Measurements from ENCODE around the gene CELF4.

Gene CELF4

DNA sequence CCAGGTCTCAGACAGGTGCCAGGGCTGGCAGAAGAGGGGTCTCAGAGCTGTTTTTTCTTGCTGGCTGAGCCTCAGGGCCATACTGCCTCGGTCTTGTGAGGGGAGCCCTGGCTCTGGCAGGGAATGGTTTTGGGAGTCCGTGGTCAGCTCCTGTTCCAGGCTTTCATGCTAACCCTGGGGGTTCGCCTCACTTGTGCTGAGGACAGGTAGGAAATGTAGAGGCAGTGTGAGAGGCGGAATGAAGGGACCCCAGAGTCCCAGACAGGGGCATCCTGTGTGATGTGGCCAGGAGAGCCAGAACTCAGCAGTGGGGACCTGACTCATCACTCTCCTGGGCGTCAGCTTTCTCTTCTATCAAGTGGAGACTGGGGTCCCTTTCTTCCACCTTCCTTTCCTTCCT is 5.7 kb upstream of the CELF4 start:
- no peak for DNase-seq

DNA sequence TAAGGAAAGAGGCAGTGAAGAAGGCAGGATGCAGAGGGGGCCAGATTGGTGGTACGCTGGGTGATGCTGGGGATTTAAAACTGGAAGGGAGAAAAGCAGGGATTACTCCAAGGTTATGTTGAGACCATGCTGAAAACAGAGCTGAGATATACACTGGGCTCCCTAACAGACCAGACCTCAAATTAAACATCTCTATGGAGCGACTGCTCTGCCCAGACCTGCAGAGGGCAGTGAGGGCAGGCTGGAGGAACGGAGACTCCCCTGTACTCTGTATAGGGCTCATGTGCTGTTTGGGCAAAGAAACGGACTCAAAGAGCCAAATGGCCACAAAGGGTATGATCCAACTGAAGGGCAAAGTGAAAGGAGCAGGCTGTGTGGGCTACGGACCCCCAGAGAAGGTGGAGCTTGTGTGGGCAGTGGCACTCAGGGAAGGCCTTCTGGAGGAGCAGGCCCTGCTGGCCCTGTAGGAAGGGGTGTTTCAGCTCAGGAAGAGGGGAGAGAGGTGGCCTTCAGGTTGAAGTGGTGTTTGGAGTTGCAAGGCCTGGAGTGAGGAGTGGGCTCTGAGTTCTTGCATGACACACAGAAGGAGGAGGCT is 4.8 kb upstream of the CELF4 start:
- DNase-seq = no peak

DNA sequence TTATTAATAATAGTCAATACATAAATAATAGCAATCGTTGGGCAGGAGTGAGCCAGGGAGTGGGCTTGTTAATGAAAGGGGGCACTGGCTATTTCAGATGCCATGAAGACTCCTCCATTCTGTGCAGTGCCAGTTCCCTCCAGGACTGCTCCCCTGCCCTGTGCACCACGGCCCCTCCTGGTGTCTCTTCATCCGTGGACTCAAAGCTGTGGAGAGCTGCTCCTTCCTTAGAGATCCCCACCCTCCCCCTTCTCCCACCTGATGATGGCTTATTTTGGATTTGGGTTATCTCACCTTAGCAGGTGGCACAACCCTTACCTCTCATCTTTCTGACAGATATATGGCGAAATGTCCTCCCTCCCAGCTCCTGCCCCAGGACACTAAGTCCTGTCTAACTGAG is 3.1 kb upstream of the CELF4 start:
- DNase-seq = no peak

DNA sequence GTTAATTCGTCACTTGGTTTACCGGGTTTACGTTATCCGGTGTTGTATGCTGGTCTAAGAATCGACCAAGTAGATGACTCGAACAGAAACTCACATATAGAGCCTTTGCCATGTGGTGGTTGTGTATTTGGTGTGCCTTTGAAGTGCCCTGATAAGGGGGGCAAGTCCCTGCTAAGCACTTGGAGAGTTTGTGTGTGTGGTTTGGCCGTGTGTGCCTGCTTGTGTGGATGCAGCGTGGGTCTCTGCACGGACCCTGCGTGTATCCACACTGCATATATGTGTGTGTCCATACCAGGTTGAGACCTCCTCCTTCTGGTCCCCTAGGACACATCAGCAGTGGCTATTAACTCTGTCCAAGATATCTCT is 2.4 kb upstream of the CELF4 start:
- no peak for DNase-seq

DNA sequence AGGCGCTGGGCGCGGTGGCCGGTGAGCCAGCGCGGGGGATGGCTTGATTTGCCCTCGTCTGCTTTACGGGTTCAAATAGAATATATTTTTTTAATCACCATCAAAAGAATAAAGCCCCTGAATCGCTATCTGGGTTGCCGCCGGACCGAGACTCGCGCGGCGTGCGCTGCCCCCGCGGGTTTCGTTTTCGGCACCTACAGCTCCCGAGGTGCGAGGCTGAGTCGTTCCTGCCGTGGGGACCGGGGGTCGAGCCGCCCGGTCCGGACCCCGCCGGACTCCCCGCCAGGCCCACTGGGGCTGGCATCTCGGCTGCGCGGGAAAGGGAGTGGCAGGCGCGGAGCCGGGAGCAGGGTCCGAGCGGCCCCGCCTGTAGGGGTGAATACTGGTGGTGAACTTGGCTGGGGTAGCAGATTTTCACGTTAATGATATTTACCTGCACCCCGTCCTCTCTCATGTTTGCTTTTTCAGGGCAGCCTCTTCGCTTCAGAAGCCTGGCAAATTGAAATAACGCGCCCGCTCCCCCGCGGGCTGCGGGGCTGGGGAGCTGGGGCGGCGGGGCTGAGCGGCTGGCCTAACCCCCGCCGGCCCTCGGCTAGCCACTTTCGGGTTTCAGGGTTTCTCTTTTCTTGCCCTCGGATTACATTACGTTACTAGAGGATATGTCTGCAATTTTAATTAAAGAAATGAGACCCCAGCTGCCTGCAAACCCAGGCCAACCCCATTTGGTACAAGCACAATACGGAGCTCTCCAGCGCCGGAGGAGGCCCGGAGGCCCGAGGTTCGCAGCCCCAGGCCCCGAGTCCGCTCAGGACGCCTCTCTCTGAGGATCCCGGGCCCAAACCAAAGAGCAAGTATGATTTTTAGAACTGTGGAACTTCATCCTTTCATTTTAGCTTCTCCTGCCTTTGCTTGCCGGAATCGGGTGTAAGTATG is 1.7 kb upstream of the CELF4 start:
- no peak for DNase-seq

DNA sequence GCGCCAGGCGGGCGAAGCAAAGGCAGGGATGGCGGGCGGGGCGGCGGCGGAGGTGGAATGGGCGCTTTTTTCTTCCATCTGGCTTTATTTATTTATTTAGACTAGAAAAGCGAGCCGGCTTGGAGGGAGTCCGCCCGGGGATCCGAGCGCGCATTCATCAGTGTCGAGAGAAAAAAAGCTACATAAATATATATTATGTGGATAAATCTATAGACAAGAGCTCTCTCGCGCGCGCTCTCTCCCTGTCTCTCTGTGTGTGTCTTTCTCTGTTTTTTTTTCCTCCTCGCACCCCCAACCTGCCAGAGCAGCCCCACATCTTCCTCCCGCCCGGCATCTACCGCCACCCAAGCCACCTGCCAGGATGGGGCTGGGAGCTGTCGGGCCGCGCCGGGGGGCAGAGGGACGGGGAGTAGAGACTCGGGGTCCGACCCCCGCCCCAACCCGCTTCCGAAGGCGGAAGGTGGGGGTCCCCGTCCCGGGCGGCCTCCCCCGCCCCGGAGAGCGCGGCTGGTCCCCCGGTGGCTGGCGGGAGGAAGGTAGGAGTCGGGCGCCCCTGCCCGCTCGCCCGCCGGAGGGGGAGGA is 972 bp upstream of the CELF4 start:
- DNase-seq = no peak

DNA sequence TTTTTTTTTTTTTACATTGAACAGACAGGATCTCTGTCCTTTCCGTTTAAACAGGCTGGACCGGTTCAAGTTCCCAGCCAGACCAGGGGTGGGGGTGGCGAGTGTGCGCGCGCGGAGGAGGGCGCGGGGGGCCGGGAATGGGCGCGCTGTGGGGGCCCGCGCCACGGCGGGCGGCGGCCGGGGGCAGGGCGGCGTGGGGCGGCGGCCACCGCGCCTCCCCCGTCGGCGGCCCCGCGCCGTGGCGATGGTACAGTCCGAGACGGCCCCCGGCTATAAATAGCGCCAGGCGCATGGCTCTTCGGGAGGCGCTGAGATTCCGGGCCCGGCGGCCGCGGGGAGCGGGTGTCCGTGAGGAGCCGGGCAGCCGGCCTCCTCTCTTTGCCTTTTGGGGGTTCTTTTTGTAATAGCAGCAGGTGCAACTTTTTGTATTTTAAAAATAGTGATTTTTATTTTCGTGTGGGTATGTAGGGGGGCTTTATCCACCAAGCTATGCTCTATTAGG is 430 bp upstream of the CELF4 start:
- no peak for DNase-seq

DNA sequence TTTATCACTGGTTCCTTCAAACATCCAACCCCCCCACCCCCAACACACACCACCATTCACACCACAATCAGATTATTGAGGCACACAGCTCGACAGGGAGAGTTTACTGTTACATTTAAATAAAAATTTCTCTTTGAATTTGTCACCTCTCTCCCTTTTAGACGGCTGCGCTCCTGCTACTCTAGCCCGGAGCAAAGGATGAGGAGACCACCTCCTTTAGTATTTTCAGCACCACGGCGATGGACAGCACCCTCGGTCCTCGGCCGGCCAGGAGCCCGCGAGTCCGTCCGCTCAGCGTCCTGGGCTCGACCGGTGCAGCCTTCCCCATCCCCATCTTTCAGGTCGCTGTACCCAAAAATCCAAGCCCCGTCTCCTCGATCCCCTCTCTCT is 892 bp downstream of the CELF4 start:
- no peak for DNase-seq

DNA sequence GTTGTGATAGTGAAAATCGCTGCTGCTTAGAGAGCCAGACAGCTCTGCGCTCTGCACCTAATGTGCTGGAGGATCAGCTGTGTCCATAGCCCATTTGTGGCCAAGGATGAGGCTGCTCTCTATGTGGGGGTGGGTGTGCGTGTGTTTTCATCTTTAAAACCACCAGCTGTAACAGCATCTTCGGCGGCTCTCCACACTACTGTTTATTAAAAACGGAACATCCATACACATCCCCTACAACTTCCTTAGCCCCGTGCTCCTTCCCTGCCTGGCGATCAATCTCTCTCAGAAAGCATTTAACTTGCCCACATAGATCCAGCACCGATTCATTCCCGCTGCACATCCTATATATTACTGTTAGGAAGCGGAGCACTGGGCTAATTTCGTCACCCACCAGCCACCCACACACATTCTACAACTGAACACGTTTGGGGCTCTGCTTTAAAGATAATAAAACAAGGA is 1.6 kb downstream of the CELF4 start:
- DNase-seq = no peak

DNA sequence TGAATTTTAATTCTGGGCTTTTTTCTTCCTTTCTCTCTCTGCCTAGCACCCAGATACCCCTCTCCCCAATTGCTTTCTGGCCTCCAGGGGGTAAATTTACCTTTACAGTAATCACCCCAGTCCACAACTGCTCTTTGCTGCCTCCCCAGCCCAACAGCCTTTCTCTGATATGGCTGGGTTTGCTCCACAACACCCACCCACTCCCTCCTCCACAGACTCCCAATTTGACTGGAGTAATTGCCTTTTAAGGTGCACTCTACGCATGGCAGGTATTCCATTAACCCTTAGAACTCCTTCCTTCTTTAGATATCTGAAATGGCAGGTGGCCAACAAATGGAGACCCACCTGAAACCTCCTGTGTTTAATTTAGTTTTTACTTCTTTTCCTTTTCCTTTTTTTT is 3.6 kb downstream of the CELF4 start:
- DNase-seq = no peak

DNA sequence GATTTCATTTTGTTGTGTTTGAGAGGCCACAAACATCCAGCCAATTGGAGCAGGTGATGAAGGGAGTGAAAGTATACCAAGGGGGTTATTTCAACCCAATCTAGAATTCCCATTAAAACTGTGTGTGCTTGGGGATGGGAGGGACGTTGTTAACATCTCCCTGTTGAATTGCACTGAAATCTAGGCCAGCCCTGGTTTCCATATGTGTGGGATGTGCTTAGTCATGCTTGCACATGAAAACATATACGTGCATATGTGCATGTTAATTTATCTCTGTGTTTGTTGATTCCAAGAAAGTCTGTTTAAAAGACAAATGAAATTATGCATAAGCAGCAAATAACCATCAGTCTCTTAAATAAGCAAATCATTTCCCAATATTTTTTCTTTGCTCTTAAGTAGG is 5.6 kb downstream of the CELF4 start:
- no peak for DNase-seq

DNA sequence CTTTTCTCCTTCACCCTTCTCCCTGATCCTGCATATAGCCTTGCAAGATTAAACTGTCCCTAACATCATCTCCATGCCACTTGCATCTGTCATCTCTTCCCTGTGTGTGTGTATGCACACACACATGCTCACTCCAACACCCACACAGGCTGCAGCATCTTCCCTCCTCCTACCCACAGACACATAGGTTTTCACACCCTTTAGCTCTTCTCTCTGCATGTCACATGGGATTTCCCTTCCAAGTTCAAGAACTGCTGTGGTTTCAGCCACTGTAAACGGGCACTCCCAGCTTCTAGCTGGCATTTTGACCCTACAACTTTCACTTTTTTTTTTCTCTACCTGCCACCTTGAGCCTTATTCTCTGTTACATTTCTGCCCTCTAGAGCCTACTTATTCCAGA is 6.4 kb downstream of the CELF4 start:
- no peak for DNase-seq

DNA sequence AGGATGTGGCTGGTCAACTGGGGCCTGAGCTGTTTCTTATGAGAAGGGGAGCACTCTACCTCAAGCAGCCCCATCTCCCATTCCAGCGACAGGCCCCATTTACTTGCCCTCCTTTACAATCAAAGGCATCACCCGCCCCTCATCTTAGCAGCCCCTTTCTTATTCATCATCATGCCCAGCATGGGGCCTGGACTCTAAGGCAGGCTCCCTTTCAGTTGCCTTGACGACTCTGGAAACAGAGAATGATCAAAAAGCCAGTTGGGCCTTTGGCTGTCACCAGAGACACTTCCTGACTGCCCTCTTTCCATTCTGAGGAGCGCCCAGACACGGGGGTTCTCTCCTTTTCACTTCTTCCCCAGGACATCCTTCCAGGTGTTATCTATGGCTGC is 11.2 kb downstream of the CELF4 start:
- no peak for DNase-seq

DNA sequence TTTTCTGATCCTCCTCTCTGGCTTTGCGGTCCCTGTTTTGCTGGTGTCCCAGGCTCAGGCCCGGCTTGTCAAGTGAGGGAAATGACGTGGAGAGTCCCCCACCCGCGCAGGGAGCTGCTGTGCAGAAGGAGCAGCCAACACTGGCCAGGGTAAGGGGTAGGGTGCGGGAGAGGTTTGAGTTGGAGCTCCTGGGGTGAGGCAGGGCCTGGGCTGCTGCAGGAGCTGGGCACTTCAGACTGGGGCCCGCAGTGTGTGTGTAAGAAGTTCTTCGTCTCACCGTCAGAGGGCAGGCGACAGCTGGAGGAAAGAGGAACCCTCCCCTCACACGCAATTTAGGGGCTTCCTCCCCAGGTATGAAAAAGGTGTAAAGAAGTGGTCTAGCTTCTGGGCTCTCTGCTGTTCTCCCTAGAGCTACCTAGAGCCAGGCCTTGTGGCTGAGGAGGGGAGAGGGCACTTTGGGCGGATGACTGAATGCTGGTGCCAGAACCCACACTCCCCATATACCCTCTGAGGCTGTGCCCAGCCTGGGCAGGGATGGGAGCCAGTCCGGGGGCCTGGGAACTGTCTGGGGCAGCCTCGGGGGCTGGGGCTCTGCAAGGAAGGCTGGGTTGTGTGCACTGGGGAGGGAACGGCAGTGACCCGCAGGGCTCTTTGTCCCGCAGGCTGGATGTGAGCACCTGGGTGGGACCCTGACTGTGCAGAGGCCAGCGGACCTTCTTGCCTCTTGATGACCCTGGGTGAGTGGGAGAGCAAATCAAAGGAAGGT is 11.8 kb downstream of the CELF4 start:
- no peak for DNase-seq

DNA sequence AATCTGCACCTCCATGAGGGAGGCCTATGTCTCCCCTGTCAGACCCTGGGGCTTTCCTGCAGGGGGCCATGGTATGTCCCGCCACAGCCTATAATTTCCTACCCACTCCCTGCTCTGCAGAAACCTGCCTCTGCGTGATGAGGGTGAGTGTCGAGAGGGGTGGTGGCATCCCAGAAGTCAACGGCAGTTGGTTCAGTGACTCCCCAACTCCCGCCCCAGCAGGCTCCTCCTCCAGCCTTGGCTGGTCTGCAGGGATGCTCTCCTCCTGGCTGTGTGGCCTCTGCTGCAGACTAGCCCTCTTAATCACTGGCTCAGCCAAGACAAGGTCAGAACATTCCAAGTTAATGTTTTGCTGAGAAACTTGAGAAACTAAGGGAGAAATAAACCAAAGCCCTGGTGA is 13.3 kb downstream of the CELF4 start:
- DNase-seq = no peak

DNA sequence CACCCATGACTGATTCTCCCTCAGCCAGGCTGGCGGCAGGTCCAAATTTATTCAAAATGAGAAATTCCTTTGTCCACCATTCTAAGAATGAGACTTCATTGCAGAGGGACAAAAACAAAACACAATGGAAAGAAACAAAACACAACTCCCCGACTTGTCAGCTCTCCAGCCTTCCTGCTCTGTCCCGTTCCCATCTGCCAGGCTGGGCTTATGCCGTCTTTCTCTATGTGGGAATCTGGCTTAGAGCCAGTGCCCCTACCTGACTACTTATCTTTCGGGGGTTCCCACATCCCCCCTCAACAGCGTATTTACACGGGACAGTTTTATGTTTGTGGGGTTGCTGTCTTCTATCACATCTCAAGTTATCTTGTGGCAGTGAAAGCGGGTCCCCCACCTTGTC is 13.8 kb downstream of the CELF4 start:
- no peak for DNase-seq

DNA sequence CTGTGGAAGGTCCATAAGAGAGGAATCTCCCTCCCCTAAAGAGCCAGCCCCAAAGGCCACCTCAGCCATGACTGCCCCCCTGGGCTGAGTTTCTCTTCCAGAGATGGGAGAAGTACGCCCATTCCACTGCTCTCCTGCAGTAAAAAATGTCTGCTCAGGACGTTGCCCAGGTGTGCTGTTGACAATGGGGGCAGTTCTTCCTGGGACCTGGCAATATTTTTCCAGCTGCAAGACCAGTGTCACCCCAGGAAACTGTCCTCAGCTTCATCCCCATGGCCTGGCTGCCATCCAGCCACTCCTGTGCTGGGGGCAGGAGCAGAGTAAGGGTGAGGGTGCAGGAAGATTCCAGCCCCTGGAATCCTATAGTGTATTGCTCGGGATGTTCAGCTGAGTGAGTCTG is 14.3 kb downstream of the CELF4 start:
- no peak for DNase-seq

DNA sequence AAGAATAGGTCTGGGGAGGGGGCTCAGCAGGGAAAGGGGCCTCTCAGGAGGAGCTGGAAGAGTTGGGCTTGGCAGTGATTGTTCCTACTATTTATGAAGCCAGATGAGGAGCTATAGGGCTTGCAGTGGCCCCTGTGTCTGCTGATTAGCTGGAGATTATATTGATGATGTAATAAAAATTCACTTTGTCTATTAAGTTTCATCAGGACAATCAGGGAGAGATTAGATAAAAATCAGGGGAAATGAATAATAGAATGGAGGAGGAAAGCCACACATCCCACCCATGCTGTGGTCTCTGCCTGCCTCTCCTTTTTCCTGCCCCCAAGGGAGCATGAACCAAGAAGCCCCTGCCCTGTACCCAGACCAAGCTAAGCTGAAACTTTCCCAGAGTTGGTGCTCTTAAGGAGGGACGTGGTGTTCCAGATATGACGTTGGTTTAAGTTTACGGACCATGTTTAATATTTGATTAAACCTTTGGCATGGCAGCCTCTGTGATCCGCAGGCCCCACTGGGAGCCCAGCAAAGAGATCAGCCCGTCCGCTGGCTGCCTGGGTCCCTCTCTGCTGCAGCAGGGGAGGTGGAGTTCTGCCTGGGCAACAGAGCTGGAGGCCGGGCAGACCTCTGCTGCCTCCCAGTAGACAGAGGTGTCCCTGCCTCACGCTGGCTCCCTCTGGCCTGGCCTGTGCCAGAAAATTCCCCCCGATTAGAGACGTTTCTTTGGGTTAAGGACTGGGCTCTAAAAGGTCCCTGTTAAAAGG is 15.3 kb downstream of the CELF4 start:
- no peak for DNase-seq

DNA sequence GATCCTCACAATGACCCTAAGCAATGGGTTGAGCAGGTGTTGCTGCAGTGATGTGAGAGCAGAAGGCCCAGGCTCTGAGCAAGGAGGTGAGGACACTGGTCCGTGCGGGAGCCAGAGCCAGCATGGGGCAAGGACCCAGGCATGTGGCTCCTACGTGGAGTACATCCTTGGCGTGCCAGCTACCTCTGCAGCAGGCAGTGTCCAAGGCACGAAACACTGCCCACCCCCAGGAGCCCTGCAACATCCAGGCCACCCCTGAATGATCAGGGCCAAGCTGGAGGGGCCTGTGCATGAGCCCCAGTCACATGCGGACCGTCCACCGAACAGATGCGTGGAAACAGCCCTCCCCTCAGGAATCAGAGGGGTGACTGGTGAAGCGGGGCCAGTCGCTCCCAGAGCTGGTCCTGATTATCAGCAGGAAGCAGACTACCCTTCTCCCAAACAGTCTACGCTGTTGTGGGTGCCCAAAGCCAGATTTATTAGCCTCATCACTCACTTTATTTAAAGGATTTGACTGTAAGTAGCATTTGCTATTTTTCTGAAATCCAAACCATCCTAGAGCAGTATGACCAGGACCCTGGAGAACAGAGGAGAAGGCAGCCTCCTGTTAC is 16.8 kb downstream of the CELF4 start:
- no peak for DNase-seq

DNA sequence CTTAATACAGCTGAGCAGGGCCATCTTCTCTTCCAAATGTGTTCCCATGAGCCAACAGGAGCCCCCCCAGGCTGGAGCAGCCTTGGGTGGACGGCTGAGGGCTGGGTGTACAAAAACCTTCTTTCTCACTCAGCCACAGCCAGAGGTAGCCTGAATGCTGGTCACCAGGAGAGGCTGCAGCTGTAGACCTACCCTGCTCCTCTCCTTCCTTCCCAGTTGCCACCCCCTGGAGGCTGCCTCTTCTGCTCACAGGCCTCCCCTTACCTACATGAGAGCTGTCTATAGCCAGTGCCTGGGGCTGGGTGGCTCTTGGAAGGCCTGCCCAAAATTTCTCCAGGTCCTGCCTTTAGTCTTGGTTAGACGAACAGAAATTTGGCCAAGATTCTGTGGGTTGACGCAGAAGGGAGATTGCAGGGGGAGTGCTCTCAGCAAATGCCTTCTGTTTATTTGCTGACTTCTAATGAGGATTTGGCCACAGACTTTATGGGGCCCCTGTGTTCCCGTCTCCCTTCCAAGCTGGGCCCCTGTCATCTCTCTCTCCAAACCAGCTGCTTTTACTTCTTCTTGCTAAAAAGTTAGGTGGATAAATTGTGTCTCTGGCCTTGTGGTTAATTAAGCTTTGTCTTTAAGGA is 18.3 kb downstream of the CELF4 start:
- DNase-seq = no peak

DNA sequence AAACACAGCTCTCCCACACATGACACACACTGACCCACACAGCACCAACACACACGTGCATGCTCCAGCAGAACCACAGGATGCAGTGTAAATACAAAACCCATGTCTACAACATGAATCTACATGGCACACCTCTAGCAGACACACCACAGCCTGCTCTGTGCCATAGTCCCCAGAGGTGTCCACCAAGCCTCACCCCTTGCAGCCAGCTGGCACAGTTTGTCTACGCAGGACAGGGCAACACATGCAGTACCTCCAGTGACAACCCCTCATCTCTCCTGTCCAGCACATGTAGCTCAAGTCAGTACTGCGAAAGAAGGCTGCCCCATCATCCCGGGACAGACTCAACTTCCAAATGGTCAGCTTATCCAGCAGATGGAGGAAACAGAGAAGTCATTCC is 18.9 kb downstream of the CELF4 start:
- no peak for DNase-seq

DNA sequence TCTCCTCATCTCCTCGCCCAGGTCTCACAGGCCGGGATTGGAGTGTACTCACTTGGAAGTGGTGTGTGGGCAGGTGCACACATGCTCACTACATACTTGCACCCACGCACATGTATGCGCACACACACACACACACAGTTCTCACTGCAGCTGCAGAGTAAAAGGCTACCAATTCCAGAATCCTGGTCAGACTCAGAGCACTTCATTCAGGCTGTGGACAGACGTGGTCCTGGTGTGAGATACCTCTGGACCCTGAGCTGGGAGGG is 19.4 kb downstream of the CELF4 start:
- no peak for DNase-seq
